HG03521 (cell line): ENCODE data around the gene RPL38.

Experiments used
- ATAC-seq: cut with Tn5 transposase; IDR thresholded peaks from one replicate; pipeline ENCODE4 v1.9.1; 2021; ENCODE audit warnings: mild to moderate bottlenecking, moderate library complexity; ENCODE audit not compliant: unreplicated experiment

RPL38 gene

DNA sequence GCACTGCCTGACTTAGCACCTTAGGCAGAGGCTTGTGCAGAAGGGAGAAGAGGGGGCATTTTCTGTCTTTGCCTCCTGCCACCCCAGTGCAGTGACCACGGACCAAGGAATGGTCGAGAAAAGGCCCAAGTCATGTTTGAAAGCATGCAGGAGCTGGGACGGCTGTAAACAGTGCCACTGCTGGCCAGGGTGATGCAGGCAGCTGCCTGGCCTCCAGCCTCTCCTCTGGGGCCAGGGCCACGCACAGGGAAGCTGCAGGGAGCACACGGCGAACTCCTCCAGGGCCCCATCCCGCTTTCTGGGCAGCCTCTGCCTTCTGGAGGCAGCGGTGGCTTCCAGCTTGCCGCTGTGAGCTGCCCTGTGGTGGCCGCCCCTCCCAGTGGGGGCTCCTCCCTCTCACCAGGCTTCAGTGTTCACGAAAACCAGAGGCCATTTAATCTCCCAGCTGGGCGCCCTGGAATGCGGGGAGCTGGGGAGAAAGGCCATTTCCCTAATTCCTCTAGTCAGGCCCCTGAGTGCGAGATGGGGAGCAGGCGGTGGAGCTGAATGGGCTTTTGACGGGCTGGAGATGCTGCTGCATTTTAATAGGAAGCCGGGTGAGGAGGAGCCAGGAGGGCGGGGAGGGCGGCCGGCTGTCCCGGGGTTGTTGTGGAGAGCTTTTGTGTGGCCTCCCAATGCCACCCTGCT lies 41.8 kb downstream of the RPL38 start:
- no peak for ATAC-seq

DNA sequence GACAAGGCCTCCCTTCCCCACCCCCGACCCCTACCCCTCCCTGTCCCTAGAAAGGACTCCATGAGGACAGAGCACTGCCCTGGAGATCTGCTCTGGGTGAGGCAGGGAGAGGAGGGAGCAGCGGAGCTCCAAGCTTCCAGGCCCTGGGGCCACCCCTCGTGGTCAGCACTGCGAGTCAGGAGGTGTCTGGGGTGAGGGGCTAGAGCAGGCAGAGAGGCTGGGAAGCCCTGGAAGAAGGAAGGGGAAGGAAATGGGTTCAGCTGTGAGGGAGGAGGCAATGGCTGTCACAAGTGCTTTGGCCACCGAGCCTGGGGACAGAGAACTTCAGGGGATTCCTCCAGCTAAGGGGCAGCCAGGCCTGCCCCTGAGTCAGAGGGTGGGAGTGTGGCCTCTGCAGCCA lies 42.4 kb downstream of the RPL38 start:
- no peak for ATAC-seq

DNA sequence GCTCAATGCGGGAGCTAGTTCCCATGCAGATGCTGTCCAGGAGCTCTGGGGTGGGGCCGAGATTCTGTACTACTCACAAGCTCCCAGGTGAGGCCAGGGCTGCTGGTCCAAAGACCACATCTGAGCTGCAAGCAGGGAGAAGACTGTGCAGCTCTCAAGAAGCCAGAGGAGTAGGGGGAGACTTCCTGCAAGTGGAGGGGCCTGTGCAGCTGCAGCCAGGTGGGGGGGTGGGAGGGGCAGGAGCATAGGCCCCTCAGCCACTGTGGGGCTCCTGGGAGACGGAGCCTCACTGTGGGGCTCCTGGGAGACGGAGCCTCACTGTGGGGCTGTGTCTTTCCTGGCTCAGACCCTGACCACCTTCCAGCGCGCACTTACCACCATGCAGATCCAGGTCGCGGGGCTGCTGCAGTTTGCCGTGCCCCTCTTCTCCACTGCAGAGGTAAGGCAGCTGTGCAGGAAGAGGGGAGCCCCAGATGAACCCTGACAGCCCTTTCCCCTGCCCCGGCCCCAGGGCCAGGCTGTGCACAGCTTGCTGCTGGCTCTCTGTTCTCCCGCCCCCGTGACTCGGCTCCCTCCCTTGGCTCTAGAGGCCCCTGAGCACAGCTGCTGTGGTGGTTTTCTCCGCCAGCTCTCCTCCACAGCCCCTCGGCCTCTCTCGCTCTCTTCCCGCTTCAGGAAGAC lies 46.3 kb downstream of the RPL38 start:
- ATAC-seq = no peak

DNA sequence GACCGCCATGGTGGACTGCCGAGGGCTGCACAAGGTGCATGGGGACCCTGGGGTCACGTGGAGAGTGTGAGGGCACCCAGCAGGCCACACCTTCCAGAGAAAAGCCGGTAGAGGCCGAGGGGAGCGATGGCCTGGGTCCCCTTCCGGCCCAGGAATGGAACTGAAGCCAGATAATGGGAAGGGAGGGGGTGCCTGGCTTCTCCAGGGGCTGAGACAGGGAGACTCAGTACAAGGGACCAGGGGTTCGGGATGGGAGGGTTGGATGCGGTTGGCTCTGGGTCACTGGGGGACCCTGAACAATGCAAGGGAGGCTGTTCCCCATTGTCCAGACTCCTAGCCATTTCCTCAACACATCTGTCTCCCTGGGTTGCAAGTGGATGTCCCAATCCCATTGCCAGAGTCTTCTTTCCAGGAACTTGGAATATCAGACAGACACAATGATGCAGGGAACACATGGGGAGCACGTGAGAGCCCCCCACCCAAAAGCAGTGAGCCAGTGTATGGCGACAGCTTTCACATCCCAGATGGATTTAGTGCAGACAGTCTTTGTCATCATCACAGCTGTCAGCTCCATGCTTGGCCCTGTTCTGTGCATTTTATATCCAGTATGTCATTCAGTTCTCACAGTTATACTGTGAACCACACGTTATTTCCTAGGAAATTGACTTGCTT lies 47.0 kb downstream of the RPL38 start:
- ATAC-seq = no peak

- ATAC-seq = no peak
Observed at GRCh38 chr17:74251051-74251450, 47.6 kb downstream of the RPL38 start.

GRCh38 chr17:74251569-74251968 lies 48.1 kb downstream of the RPL38 start:
- no peak for ATAC-seq

- ATAC-seq = no peak
Observed at GRCh38 chr17:74252211-74252610, 48.7 kb downstream of the RPL38 start.

DNA sequence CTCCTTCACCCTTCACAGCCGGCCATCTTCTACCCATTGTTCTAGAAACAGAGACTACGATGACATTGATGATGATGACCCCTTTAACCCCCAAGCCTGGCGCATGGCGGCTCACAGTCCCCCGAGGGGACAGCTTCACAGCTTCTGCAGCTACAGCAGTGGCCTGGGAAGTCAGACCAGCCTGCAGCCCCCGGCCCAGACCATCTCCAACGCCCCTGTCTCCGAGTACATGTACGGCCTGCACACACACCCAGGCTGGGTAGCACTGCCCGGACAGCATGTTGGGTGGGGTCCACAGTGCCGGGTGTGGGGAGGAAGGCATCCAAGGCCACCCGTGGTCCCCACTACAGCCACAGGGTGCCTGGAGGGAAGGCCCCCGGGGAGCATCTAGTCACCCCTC lies 49.6 kb downstream of the RPL38 start:
- no peak for ATAC-seq

- ATAC-seq = no peak
Observed at GRCh38 chr17:74257311-74257710, 53.8 kb downstream of the RPL38 start.

DNA sequence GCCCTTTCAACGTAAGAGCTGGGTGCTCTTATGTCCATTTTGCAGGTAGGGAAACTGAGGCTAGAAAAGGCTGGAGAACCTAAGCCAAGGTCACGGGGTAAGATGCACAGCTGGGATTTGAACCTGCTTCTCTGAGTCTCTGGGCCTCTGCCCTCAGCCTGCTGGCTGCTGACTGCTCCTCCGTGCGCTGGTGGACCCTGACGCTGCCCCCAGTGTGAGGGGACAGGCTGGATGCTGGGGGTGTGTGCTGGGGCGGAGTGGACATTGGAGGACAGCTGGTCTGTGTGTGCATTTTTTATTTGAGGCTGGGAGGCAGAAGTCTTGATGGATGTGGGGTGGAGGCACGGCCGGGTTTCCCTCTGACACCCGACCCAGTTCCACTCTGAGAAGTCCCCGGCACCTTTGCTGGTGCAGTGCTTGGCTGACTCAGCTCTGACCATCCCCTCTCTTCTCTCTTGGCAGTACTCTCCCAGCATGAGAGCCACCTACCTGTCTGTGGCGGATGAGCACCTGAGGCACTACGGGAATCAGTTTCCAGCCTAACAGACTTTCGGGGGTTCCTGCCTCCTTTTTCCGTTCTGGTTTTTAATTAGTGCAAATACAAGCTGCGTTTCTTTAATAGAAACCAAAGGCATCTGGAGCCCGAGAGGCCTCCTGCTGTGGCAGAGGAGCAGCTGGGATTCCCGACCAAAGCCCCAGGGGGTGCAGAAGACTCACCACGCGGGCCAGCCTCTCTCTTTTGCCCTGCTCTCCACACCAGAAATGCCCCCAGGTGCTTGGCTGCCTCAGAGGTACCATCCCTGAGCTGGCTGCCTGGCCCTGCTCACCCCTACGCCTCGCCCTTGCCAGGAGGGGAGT lies 56.4 kb downstream of the RPL38 start:
- no peak for ATAC-seq
